Embryonic facial prominence (tissue), 1 donor: Measurements from ENCODE around the gene LGALS3BP.

Experiments
- DNase-seq: peaks from one replicate; pipeline ENCODE4 v3.0.0-alpha.2; 2016; ENCODE audit errors: extremely low spot score

LGALS3BP gene

GRCh38 chr17:78937561-78937960 is 42.2 kb downstream of the LGALS3BP start:
- no peak for DNase-seq

- peak; percentile 77 for DNase-seq
Measured at GRCh38 chr17:78935419-78936323, 44.1 kb downstream of the LGALS3BP start.

GRCh38 chr17:78934681-78935418 is 44.9 kb downstream of the LGALS3BP start:
- DNase-seq, result no peak

GRCh38 chr17:78933959-78934568 is 45.7 kb downstream of the LGALS3BP start:
- peak; percentile 86 for DNase-seq

GRCh38 chr17:78933025-78933958 is 46.4 kb downstream of the LGALS3BP start:
- no peak for DNase-seq

- DNase-seq, result no peak
Measured at GRCh38 chr17:78929908-78930775, 49.6 kb downstream of the LGALS3BP start.

- DNase-seq, result peak; percentile 48
Measured at GRCh38 chr17:78925662-78926555, 53.8 kb downstream of the LGALS3BP start.

- DNase-seq, result peak; percentile 85
Measured at GRCh38 chr17:78925234-78925633, 54.5 kb downstream of the LGALS3BP start, which contains the start of gene TIMP2. Gene TIMP2, minus strand, starts transcription at chr17:78925387. Its CDS starts 299 bp downstream, at chr17:78925088.

- DNase-seq, result no peak
Measured at GRCh38 chr17:78924481-78925151, 55.1 kb downstream of the LGALS3BP start.

GRCh38 chr17:78923660-78924453 is 55.9 kb downstream of the LGALS3BP start:
- no peak for DNase-seq

- no peak for DNase-seq
Measured at GRCh38 chr17:78922816-78923498, 56.8 kb downstream of the LGALS3BP start.

GRCh38 chr17:78921437-78921971 is 58.2 kb downstream of the LGALS3BP start:
- no peak for DNase-seq
